Measurements from ENCODE around the gene VRK2.
"Not testable (repeated sequence)": the region's sequence is repeated elsewhere in the genome, so short reads cannot be mapped to it uniquely, and the experiment has no call there.

Gene VRK2

GRCh38 chr2:58140508-58141072, 94.0 kb downstream of the VRK2 start:
- H3K4me3 ChIP-seq (ENCODE audit: control insufficient read depth, low read depth, low read length) = no peak overlapping the region
- DNase-seq (ENCODE audit: low read depth) = peak; percentile 77
- no peak for TF ChIP-seq CTCF (IDR thresholded peaks at IDR 0.05; ENCODE audit: control insufficient read depth, insufficient read depth, low read depth, low read length, missing control alignments)

GRCh38 chr2:58145769-58146168, 99.2 kb downstream of the VRK2 start:
- not testable (repeated sequence) for H3K4me3 ChIP-seq (ENCODE audit: control insufficient read depth, low read depth, low read length); DNase-seq (ENCODE audit: low read depth)

GRCh38 chr2:58146707-58147106, 100.1 kb downstream of the VRK2 start:
- no peak for DNase-seq (ENCODE audit: low read depth)

GRCh38 chr2:58155160-58155778, 108.7 kb downstream of the VRK2 start:
- no peak overlapping the region for H3K4me3 ChIP-seq (ENCODE audit: control insufficient read depth, low read depth, low read length)
- DNase-seq (ENCODE audit: low read depth) = no peak
- no peak for TF ChIP-seq CTCF (IDR thresholded peaks at IDR 0.05; ENCODE audit: control insufficient read depth, insufficient read depth, low read depth, low read length, missing control alignments)

More at GRCh38 chr2:58146707-58147106, 100.1 kb downstream of the VRK2 start:
- TF ChIP-seq CTCF (IDR thresholded peaks at IDR 0.05; ENCODE audit: control insufficient read depth, insufficient read depth, low read depth, low read length, missing control alignments) = no peak
- no peak overlapping the region for H3K4me3 ChIP-seq (ENCODE audit: control insufficient read depth, low read depth, low read length)

GRCh38 chr2:58156780-58157179, 110.2 kb downstream of the VRK2 start:
- peak; percentile 83 for DNase-seq (ENCODE audit: low read depth)
- TF ChIP-seq CTCF (IDR thresholded peaks at IDR 0.05; ENCODE audit: control insufficient read depth, insufficient read depth, low read depth, low read length, missing control alignments) = no peak
- no peak overlapping the region for H3K4me3 ChIP-seq (ENCODE audit: control insufficient read depth, low read depth, low read length)

- DNase-seq (ENCODE audit: low read depth) = no peak
- TF ChIP-seq CTCF (IDR thresholded peaks at IDR 0.05; ENCODE audit: control insufficient read depth, insufficient read depth, low read depth, low read length, missing control alignments) = no peak
- H3K4me3 ChIP-seq (ENCODE audit: control insufficient read depth, low read depth, low read length) = no peak overlapping the region
Observed at GRCh38 chr2:58157754-58158153, 111.1 kb downstream of the VRK2 start.

GRCh38 chr2:58158481-58158880, 111.9 kb downstream of the VRK2 start:
- no peak overlapping the region for H3K4me3 ChIP-seq (ENCODE audit: control insufficient read depth, low read depth, low read length)
- no peak for TF ChIP-seq CTCF (IDR thresholded peaks at IDR 0.05; ENCODE audit: control insufficient read depth, insufficient read depth, low read depth, low read length, missing control alignments)
- no peak for DNase-seq (ENCODE audit: low read depth)

Measured in AG09309 (cell line).